ENCODE results near the gene MEGF8.

MEGF8 gene

DNA sequence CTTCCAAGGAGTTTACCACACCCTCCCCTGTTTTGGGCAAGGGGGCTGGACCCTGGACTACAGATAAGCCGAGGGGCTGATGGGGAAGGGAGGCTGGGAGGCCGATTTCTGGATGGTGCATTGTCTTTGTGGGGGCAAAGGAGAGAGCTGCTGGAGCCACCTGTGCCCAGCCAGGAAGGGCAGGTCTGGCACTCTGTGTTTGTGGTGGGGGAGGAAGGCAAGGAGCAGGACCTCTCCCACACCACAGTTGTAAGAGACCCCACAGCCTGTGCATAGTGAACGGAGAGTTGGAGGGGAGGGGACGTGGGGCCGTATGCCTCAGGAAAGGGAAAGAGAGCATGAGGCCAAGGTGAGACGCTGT lies 39.5 kb upstream of the MEGF8 start:
- no peak for TF ChIP-seq FOXP2 (optimal IDR thresholded peaks at IDR 0.05; ENCODE audit: borderline replicate concordance, extremely low read depth, extremely low read length, insufficient read depth)
- TF ChIP-seq TAF1 (IDR thresholded peaks at IDR 0.05; ENCODE audit: borderline replicate concordance, insufficient read depth, low read length): no peak
- TF ChIP-seq, protein P1, sequence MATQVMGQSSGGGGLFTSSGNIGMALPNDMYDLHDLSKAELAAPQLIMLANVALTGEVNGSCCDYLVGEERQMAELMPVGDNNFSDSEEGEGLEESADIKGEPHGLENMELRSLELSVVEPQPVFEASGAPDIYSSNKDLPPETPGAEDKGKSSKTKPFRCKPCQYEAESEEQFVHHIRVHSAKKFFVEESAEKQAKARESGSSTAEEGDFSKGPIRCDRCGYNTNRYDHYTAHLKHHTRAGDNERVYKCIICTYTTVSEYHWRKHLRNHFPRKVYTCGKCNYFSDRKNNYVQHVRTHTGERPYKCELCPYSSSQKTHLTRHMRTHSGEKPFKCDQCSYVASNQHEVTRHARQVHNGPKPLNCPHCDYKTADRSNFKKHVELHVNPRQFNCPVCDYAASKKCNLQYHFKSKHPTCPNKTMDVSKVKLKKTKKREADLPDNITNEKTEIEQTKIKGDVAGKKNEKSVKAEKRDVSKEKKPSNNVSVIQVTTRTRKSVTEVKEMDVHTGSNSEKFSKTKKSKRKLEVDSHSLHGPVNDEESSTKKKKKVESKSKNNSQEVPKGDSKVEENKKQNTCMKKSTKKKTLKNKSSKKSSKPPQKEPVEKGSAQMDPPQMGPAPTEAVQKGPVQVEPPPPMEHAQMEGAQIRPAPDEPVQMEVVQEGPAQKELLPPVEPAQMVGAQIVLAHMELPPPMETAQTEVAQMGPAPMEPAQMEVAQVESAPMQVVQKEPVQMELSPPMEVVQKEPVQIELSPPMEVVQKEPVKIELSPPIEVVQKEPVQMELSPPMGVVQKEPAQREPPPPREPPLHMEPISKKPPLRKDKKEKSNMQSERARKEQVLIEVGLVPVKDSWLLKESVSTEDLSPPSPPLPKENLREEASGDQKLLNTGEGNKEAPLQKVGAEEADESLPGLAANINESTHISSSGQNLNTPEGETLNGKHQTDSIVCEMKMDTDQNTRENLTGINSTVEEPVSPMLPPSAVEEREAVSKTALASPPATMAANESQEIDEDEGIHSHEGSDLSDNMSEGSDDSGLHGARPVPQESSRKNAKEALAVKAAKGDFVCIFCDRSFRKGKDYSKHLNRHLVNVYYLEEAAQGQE (IDR thresholded peaks at IDR 0.05; ENCODE audit: insufficient read depth in 1 of 2, low read depth in 2 of 2, low read length in 2 of 2): no peak
- no peak for TF ChIP-seq SIN3A (IDR thresholded peaks at IDR 0.05; ENCODE audit: borderline replicate concordance, insufficient read depth, low read length)

DNA sequence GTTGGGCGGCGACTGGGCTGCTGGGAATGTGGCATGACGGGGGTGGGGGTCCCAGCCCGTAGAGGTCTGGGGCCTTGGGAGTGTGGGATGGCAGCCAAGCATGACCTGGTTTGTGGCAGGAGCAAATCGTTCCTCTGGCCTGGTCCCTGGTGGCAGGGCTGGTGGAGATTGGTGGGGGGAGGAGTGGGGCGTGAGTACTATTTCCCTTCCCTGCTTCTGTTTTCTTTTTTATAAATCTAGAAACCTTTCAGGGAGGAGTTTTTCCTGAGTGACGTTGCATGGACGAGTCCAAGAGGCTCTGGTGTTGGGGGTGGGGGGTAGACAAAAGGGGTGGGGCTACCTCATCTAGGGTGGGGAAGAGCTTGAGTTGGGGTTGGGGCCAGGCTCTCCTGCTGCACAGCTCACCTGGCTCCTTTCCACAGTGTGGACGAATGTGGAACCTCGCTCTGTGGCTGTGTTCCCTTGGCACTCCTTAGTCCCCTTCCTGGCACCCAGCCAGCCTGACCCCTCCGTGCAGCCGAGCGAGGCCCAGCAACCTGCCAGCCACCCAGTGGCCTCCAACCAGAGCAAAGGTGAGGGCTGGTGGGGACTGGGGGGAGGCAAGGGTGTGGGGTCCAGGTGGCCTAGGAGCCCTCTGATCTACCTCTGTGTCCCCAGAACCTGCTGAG lies 39.0 kb upstream of the MEGF8 start:
- TF ChIP-seq POLR2AphosphoS5 (IDR thresholded peaks at IDR 0.05; ENCODE audit: low read depth, low read length) (0 out of 2 replicates have a peak, but pooled peaks have one; percentile 37), FOXP2 (optimal IDR thresholded peaks at IDR 0.05; ENCODE audit: borderline replicate concordance, extremely low read depth, extremely low read length, insufficient read depth) (no peak)

DNA sequence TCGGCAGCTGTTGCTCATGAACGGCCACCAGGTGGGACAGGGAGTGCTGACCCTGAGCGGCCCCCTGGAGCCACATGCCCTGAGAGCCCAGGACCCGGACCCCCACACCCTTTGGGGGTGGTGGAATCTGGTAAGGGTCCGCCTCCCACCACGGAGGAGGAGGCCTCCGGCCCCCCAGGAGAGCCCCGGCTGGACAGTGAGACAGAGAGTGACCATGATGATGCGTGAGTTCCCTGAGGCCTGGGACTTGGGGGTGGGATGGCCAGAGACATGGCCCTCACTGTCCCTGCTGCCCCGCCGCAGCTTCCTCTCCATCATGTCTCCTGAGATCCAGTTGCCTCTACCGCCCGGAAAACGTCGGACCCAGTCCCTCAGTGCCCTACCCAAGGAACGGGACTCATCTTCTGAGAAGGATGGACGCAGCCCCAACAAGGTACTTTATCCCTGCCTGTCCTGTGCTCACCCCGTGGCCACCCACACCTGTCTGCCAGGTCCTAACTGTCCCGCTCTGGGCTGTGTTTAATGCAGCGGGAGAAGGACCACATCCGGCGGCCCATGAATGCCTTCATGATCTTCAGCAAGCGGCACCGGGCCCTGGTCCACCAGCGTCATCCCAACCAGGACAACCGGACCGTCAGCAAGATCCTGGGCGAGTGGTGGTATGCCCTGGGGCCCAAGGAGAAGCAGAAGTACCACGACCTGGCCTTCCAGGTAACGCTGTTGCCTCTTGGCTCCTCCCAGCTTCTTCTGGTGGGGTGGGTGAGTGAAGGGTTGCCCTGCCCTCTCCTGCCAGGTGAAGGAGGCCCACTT lies 38.2 kb upstream of the MEGF8 start:
- no peak for TF ChIP-seq POLR2AphosphoS5 (IDR thresholded peaks at IDR 0.05; ENCODE audit: low read depth, low read length)
- TF ChIP-seq, protein P1 (IDR thresholded peaks at IDR 0.05; ENCODE audit: insufficient read depth in 1 of 2, low read depth in 2 of 2, low read length in 2 of 2): no peak
- no peak for TF ChIP-seq FOXP2 (optimal IDR thresholded peaks at IDR 0.05; ENCODE audit: borderline replicate concordance, extremely low read depth, extremely low read length, insufficient read depth)
- TF ChIP-seq SIN3A (IDR thresholded peaks at IDR 0.05; ENCODE audit: borderline replicate concordance, insufficient read depth, low read length): no peak
- no peak for TF ChIP-seq TAF1 (IDR thresholded peaks at IDR 0.05; ENCODE audit: borderline replicate concordance, insufficient read depth, low read length)

DNA sequence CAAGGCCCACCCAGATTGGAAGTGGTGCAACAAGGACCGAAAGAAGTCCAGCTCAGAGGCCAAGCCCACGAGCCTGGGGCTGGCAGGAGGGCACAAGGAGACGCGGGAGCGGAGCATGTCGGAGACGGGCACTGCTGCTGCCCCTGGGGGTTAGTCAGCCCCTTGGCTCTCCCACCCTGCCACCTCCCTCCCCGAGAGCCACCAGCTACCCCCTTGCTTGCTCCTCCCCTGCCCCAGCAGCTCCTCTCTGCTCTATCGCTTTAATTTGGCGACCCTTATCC lies 37.7 kb upstream of the MEGF8 start:
- TF ChIP-seq, protein P1 (IDR thresholded peaks at IDR 0.05; ENCODE audit: insufficient read depth in 1 of 2, low read depth in 2 of 2, low read length in 2 of 2): no peak
- TF ChIP-seq POLR2AphosphoS5 (IDR thresholded peaks at IDR 0.05; ENCODE audit: low read depth, low read length): no peak
- TF ChIP-seq TAF1 (IDR thresholded peaks at IDR 0.05; ENCODE audit: borderline replicate concordance, insufficient read depth, low read length): no peak
- no peak for TF ChIP-seq SIN3A (IDR thresholded peaks at IDR 0.05; ENCODE audit: borderline replicate concordance, insufficient read depth, low read length)
- TF ChIP-seq FOXP2 (optimal IDR thresholded peaks at IDR 0.05; ENCODE audit: borderline replicate concordance, extremely low read depth, extremely low read length, insufficient read depth): no peak

DNA sequence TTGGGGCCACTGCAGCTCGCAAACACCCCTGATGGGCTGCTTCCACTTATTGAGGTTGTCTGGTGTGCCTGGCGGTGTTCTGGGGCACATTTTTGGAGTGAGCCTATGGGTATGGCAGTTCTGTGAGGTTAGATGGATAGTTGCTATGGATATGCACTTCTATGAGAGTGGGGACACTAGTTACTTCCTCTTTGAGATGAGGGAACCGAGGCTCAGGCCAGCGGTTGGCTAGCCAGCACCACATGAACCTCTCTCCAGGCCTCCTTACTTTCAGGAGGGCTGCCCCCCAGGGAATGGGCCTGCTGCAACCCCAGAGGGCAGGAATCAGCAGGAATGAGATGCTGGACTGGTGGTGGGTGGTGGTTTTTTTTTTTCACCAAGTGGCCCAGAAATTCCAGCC lies 37.0 kb upstream of the MEGF8 start:
- TF ChIP-seq SIN3A (IDR thresholded peaks at IDR 0.05; ENCODE audit: borderline replicate concordance, insufficient read depth, low read length) (no peak), FOXP2 (optimal IDR thresholded peaks at IDR 0.05; ENCODE audit: borderline replicate concordance, extremely low read depth, extremely low read length, insufficient read depth) (no peak), TAF1 (IDR thresholded peaks at IDR 0.05; ENCODE audit: borderline replicate concordance, insufficient read depth, low read length) (no peak), POLR2AphosphoS5 (IDR thresholded peaks at IDR 0.05; ENCODE audit: low read depth, low read length) (no peak)
- TF ChIP-seq, protein P1 (IDR thresholded peaks at IDR 0.05; ENCODE audit: insufficient read depth in 1 of 2, low read depth in 2 of 2, low read length in 2 of 2): no peak

All from PFSK-1 (cell line).